ENCODE results near the gene RBM8A.

DNA sequence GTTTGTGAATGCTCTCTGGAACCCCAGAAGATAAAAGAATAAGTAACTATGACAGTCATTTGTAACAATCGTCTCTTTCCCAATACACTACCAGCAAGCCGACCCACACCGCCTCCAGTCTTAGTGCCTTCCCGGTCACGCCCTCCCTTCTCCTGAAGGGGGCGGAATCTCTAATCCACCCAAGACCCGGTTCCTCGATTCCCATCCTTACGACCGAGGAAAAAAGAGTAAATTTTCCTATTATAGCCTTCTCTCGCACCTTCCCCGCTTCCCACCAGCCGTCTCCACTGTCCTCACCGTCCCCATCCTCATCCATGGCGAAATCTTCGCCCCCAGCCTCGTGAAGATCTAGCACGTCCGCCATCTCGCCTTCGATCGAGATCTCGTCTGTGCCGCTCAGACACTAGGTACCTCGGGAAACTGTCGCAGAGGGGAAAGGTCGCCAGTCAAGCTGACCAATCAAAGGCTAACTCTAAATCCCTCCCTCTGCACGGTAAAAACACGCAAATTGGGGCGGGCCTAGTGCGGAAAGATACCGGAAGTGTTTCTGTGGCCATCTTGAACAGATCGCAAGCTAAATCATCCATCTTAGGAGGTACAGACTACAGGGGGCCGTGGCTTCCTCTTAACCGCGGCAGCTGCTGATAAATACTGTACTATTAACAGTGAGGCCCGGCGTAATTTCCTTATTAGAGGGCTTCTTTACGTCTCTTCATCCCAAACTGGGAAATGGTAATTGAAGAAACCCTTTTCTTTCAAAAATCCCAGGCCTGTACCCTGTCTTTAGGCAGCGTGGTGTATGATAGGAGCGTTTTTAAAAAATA lies at the start of gene RBM8A:
- TF ChIP-seq, protein P1, sequence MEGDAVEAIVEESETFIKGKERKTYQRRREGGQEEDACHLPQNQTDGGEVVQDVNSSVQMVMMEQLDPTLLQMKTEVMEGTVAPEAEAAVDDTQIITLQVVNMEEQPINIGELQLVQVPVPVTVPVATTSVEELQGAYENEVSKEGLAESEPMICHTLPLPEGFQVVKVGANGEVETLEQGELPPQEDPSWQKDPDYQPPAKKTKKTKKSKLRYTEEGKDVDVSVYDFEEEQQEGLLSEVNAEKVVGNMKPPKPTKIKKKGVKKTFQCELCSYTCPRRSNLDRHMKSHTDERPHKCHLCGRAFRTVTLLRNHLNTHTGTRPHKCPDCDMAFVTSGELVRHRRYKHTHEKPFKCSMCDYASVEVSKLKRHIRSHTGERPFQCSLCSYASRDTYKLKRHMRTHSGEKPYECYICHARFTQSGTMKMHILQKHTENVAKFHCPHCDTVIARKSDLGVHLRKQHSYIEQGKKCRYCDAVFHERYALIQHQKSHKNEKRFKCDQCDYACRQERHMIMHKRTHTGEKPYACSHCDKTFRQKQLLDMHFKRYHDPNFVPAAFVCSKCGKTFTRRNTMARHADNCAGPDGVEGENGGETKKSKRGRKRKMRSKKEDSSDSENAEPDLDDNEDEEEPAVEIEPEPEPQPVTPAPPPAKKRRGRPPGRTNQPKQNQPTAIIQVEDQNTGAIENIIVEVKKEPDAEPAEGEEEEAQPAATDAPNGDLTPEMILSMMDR (IDR thresholded peaks at IDR 0.05): peak in 1 of 3 donors; percentile 76
- peak in 1 of 2 donors; percentile 96 for TF ChIP-seq POLR2A (IDR thresholded peaks at IDR 0.05)

All from lower leg skin (tissue), 3 donors.